Measurements from ENCODE around the gene SCN8A.

DNA sequence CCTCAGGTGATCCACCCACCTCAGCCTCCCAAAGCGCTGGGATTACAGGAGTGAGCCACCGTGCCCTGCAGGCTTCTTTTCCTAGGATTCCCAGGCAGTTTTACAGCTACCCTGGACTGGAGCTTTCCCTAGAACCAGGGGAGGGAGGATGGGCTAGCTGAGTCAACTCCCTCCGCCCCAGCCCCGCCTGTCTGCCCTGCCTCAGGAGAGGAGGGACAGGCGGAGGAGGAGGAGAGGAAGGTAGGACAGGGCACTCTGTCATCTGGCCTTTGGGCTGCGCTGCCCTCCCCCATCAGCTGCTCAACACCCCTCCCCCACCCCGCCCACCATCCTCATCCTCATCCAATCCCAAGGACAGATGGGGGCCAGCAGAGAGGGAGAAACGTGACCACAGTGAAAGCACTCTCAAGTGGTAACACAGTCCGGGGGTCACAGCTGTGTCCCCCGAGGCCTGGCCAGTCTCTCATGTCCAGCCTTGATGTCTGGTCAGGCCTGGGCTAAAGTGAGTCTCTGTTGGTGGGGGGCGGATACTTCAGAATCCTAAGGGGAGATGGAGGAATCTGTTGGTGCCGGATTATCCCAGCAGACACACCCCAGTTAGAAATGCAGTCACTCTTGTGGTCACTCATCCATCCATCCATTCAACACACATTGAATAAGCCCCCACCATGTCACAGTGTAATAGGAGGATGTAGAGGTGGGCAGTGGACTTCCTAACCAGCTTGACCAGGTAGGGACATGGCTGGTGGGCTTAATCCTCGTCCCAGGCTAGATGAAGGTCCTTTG, 245.2 kb downstream of the SCN8A start:
- no peak for TF ChIP-seq POLR2AphosphoS5 (IDR thresholded peaks at IDR 0.05)
- no peak for TF ChIP-seq CTCF (IDR thresholded peaks at IDR 0.05)
- TF ChIP-seq POLR2A (IDR thresholded peaks at IDR 0.05): no peak

All from prostate gland (tissue), 2 donors.